GM18868 (cell line): ENCODE measurements around the gene TEX48.
A peak's percentile ranks its signal among the peaks of the same experiment; 100 is the strongest.

Experiments used
- ATAC-seq: cut with Tn5 transposase; IDR thresholded peaks from one replicate; pipeline ENCODE4 v1.9.1; 2021; ENCODE audit warnings: mild to moderate bottlenecking, moderate library complexity; ENCODE audit not compliant: unreplicated experiment

Gene TEX48

GRCh38 chr9:114694146-114694545 lies 12.2 kb upstream of the TEX48 start:
- ATAC-seq = no peak

- ATAC-seq = no peak
Observed at GRCh38 chr9:114693248-114693855, 11.4 kb upstream of the TEX48 start.

- no peak for ATAC-seq
Observed at GRCh38 chr9:114691956-114692295, 9.9 kb upstream of the TEX48 start.

- ATAC-seq = peak; percentile 90
Observed at GRCh38 chr9:114691046-114691955, 9.3 kb upstream of the TEX48 start.

GRCh38 chr9:114690308-114690707 lies 8.3 kb upstream of the TEX48 start:
- no peak for ATAC-seq

- no peak for ATAC-seq
Observed at GRCh38 chr9:114689813-114690212, 7.8 kb upstream of the TEX48 start.

- ATAC-seq = no peak
Observed at GRCh38 chr9:114688909-114689610, 7.1 kb upstream of the TEX48 start.

GRCh38 chr9:114688379-114688778 lies 6.4 kb upstream of the TEX48 start:
- ATAC-seq = no peak

GRCh38 chr9:114687034-114687433 lies 5.0 kb upstream of the TEX48 start:
- ATAC-seq = no peak

- no peak for ATAC-seq
Observed at GRCh38 chr9:114685951-114686350, 4.0 kb upstream of the TEX48 start.

- ATAC-seq = no peak
Observed at GRCh38 chr9:114684036-114684435, 2.0 kb upstream of the TEX48 start.

GRCh38 chr9:114682846-114683245 lies 854 bp upstream of the TEX48 start:
- ATAC-seq = no peak

- ATAC-seq = no peak
Observed at GRCh38 chr9:114680259-114681001, 1.6 kb downstream of the TEX48 start.

- ATAC-seq = no peak
Observed at GRCh38 chr9:114678795-114679194, 3.2 kb downstream of the TEX48 start.

GRCh38 chr9:114678130-114678529 lies 3.9 kb downstream of the TEX48 start:
- ATAC-seq = no peak

GRCh38 chr9:114677418-114677817 lies 4.6 kb downstream of the TEX48 start:
- ATAC-seq = no peak

- ATAC-seq = no peak
Observed at GRCh38 chr9:114676901-114677300, 5.1 kb downstream of the TEX48 start.

- no peak for ATAC-seq
Observed at GRCh38 chr9:114674798-114675540, 7.0 kb downstream of the TEX48 start.

GRCh38 chr9:114674076-114674797 lies 7.8 kb downstream of the TEX48 start:
- ATAC-seq = no peak

GRCh38 chr9:114671605-114672004 lies 10.4 kb downstream of the TEX48 start:
- no peak for ATAC-seq
